DOHH2 (cell line): Measurements from ENCODE around the gene COL3A1.

Source experiments
- H3F3A ChIP-seq: fragments of 200-600 bp; sonication (generic), shearing (Covaris generic); 2 replicates; pipeline ENCODE4 v1.6.0; 2016; ENCODE audit warnings: antibody characterized with exemption, mild to moderate bottlenecking; ENCODE audit not compliant: control insufficient read depth, insufficient read depth
- H3K27ac ChIP-seq: fragments of 200-600 bp; sonication (generic); 2 replicates; pipeline ENCODE4 v1.5.1; 2014; ENCODE audit warnings: low read depth, mild to moderate bottlenecking, low read length, moderate library complexity
- H3K27me3 ChIP-seq: fragments of 200-600 bp; sonication (generic); 2 replicates; pipeline ENCODE4 v1.6.1; 2014; ENCODE audit warnings: mild to moderate bottlenecking, low read length, mixed read lengths; ENCODE audit not compliant: control insufficient read depth
- H3K36me3 ChIP-seq: fragments of 200-600 bp; sonication (generic); 2 replicates; pipeline ENCODE4 v1.6.1; 2014; ENCODE audit warnings: mild to moderate bottlenecking, low read length, moderate library complexity, mixed read lengths; ENCODE audit not compliant: control insufficient read depth
- H3K4me1 ChIP-seq: fragments of 200-600 bp; sonication (generic); 2 replicates; pipeline ENCODE4 v1.6.1; 2014; ENCODE audit warnings: mild to moderate bottlenecking, low read length, mixed read lengths; ENCODE audit not compliant: control insufficient read depth
- H3K4me2 ChIP-seq: fragments of 200-600 bp; sonication (generic); 2 replicates; pipeline ENCODE4 v1.6.0; 2014; ENCODE audit warnings: mild to moderate bottlenecking, low read length, moderate library complexity
- H3K4me3 ChIP-seq: fragments of 200-600 bp; sonication (generic); 2 replicates; pipeline ENCODE4 v1.5.1; 2014; ENCODE audit warnings: mild to moderate bottlenecking, low read length, mixed read lengths
- H3K79me2 ChIP-seq: fragments of 200-600 bp; sonication (generic); 2 replicates; pipeline ENCODE4 v1.6.1; 2014; ENCODE audit warnings: mild to moderate bottlenecking, low read length, mixed read lengths; ENCODE audit not compliant: control insufficient read depth
- H3K9me2 ChIP-seq: fragments of 200-600 bp; sonication (generic); replicated peaks from 2 replicates; pipeline ENCODE4 v1.6.1; 2014; ENCODE audit warnings: mild to moderate bottlenecking, low read length, mixed read lengths; ENCODE audit not compliant: control insufficient read depth
- H3K9me3 ChIP-seq: fragments of 200-600 bp; sonication (generic); 2 replicates; pipeline ENCODE4 v1.6.1; 2014; ENCODE audit warnings: antibody characterized with exemption, low read length, mixed read lengths; ENCODE audit not compliant: control insufficient read depth, insufficient read depth
- H4K20me1 ChIP-seq: fragments of 200-600 bp; sonication (generic); 2 replicates; pipeline ENCODE4 v1.6.0; 2014; ENCODE audit warnings: low read depth, mild to moderate bottlenecking, antibody characterized with exemption, low read length, moderate library complexity; ENCODE audit not compliant: control insufficient read depth, insufficient read depth
- CTCF ChIP-seq: fragments of 200-600 bp; sonication (generic); IDR thresholded peaks from one replicate; pipeline ENCODE4 v1.5.1; 2014; ENCODE audit warnings: antibody characterized with exemption, mild to moderate bottlenecking, low read depth, low read length; ENCODE audit not compliant: poor library complexity, severe bottlenecking
- EZH2phosphoT487 ChIP-seq: fragments of 200-600 bp; sonication (generic); IDR thresholded peaks from 2 replicates; pipeline ENCODE4 v1.6.1; 2017; ENCODE audit warnings: borderline replicate concordance, mild to moderate bottlenecking, antibody characterized with exemption, low read length, moderate library complexity, mixed read lengths

The COL3A1 gene

GRCh38 chr2:189013031-189013430 lies 38.9 kb downstream of the COL3A1 start:
- Histone ChIP-seq H3K4me1 (no peaks in the 10 kb centered on the region), H3K9me3 (no peaks in the 10 kb centered on the region), H3F3A (no peaks in the 10 kb centered on the region), H3K79me2 (no peaks in the 10 kb centered on the region), H3K27me3 (no peaks in the 10 kb centered on the region), H3K4me3 (no peak overlapping the region), H3K9me2 (no peaks in the 10 kb centered on the region), H3K4me2 (no peak overlapping the region), H3K36me3 (no peaks in the 10 kb centered on the region), H4K20me1 (no peaks in the 10 kb centered on the region), H3K27ac (no peak overlapping the region)
- TF ChIP-seq CTCF (no peak), EZH2phosphoT487 (no peak)

GRCh38 chr2:189013671-189014448 lies 39.7 kb downstream of the COL3A1 start:
- Histone ChIP-seq H4K20me1 (no peaks in the 10 kb centered on the region), H3K27me3 (no peaks in the 10 kb centered on the region), H3F3A (no peaks in the 10 kb centered on the region), H3K36me3 (no peaks in the 10 kb centered on the region), H3K4me1 (no peaks in the 10 kb centered on the region), H3K9me3 (no peaks in the 10 kb centered on the region), H3K79me2 (no peaks in the 10 kb centered on the region), H3K4me3 (no peak overlapping the region), H3K27ac (no peak overlapping the region), H3K4me2 (no peak overlapping the region), H3K9me2 (no peaks in the 10 kb centered on the region)
- no peak for TF ChIP-seq CTCF
- TF ChIP-seq EZH2phosphoT487 = no peak

GRCh38 chr2:189014449-189015138 lies 40.4 kb downstream of the COL3A1 start:
- H3K9me3 ChIP-seq = no peaks in the 10 kb centered on the region
- no peaks in the 10 kb centered on the region for H3K9me2 ChIP-seq
- H3K4me2 ChIP-seq = no peak overlapping the region
- no peak overlapping the region for H3K27ac ChIP-seq
- no peaks in the 10 kb centered on the region for H3F3A ChIP-seq
- H3K27me3 ChIP-seq = no peaks in the 10 kb centered on the region
- no peaks in the 10 kb centered on the region for H3K79me2 ChIP-seq
- H3K4me3 ChIP-seq = no peak overlapping the region
- H4K20me1 ChIP-seq = no peaks in the 10 kb centered on the region
- no peaks in the 10 kb centered on the region for H3K36me3 ChIP-seq
- no peaks in the 10 kb centered on the region for H3K4me1 ChIP-seq
- TF ChIP-seq EZH2phosphoT487 (no peak), CTCF (no peak)
